Measurements from ENCODE around the gene ZNF613. TPM values are rescaled to one million over a fixed set of nuclear protein-coding genes. Genes with fewer than 3 reads are reported as not detected.
"Not testable (repeated sequence)": the region's sequence is repeated elsewhere in the genome, so short reads cannot be mapped to it uniquely, and the experiment has no call there.

The ZNF613 gene
- total RNA-seq, 2 donors from 2014 or later, result 2.0 to 2.2 TPM

DNA sequence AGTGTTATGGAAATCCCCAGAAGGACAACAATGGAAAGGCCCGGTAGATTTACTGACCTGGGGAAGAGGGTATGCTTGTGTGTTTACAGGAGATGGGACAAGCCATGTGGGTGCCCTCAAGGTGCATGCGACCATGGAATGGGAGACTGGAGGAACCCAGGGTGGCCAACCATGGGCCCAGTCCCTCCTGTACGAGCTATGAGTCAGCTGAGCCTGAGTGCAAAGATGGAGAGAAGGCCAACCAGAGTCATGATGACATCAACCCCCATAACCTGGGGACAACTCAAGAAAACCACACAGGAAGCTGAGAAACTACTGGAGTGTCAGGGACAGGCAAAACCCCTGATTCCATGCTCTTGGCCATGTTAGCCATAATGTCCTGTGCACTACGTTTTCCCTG lies 51.6 kb downstream of the ZNF613 start:
- Histone ChIP-seq H3K4me1 (ENCODE audit: control insufficient read depth in 1 of 2, low read depth in 2 of 2) (no peaks in the 10 kb centered on the region), H3K9me3 (peaks cover 89% of the 10 kb centered on the region), H3K36me3 (peaks cover 58% of the 10 kb centered on the region), H3K27me3 (replicated peaks; ENCODE audit: insufficient read depth) (no peaks in the 10 kb centered on the region), H3K4me3 (no peak overlapping the region), H3K27ac (no peak overlapping the region)
- ATAC-seq (ENCODE audit: insufficient number of reproducible peaks, low FRiP score, low read depth) (no peak), DNase-seq (ENCODE audit: low spot score) (no peak)
- no peak for TF ChIP-seq CTCF (IDR thresholded peaks at IDR 0.05)

GRCh38 chr19:51980116-51980736 lies 53.0 kb downstream of the ZNF613 start:
- DNase-seq (ENCODE audit: low spot score) (no peak), ATAC-seq (ENCODE audit: insufficient number of reproducible peaks, low FRiP score, low read depth) (no peak)
- H3K9me3 ChIP-seq, result peaks cover 84% of the 10 kb centered on the region
- H3K4me3 ChIP-seq, result no peak overlapping the region
- H3K36me3 ChIP-seq, result peaks cover 45% of the 10 kb centered on the region
- H3K27me3 ChIP-seq (replicated peaks; ENCODE audit: insufficient read depth), result no peaks in the 10 kb centered on the region
- H3K4me1 ChIP-seq (ENCODE audit: control insufficient read depth in 1 of 2, low read depth in 2 of 2), result peaks cover 0 to 2% of the 10 kb centered on the region in 2 donors
- no peak for TF ChIP-seq CTCF (IDR thresholded peaks at IDR 0.05)
- H3K27ac ChIP-seq, result no peak overlapping the region

GRCh38 chr19:51980926-51981325 lies 53.7 kb downstream of the ZNF613 start:
- H3K36me3 ChIP-seq, result peaks cover 43% of the 10 kb centered on the region
- DNase-seq (ENCODE audit: low spot score); H3K27me3 ChIP-seq (replicated peaks; ENCODE audit: insufficient read depth); H3K4me3 ChIP-seq; H3K4me1 ChIP-seq (ENCODE audit: control insufficient read depth in 1 of 2, low read depth in 2 of 2); ATAC-seq (ENCODE audit: insufficient number of reproducible peaks, low FRiP score, low read depth); H3K27ac ChIP-seq: not testable (repeated sequence)
- peaks cover 77% of the 10 kb centered on the region for H3K9me3 ChIP-seq

DNA sequence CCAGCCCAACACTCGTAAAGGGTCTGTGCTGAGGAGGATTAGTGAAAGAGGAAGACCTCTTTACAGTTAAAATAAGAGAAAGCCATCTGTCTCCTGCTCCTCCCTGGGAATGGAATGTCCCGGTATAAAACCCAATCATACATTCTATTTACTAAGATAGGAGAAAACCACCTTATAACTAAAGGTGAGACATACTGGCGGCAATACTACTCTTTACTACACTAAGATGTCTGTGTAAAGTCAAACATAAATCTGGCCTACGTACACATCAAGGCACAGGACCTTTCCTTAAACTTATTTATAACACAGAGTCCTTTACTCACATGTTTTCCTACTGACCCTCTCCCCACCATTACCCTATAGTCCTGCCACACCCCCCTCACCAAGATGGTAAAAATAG lies 56.1 kb downstream of the ZNF613 start:
- Histone ChIP-seq H3K27ac (no peak overlapping the region), H3K4me1 (ENCODE audit: control insufficient read depth in 1 of 2, low read depth in 2 of 2) (peaks cover 5 to 9% of the 10 kb centered on the region in 2 donors), H3K4me3 (no peak overlapping the region), H3K36me3 (peaks cover 26% of the 10 kb centered on the region), H3K27me3 (replicated peaks; ENCODE audit: insufficient read depth) (no peaks in the 10 kb centered on the region), H3K9me3 (peaks cover 58% of the 10 kb centered on the region)
- TF ChIP-seq CTCF (IDR thresholded peaks at IDR 0.05), result no peak
- no peak for ATAC-seq (ENCODE audit: insufficient number of reproducible peaks, low FRiP score, low read depth)
- DNase-seq (ENCODE audit: low spot score), result no peak

DNA sequence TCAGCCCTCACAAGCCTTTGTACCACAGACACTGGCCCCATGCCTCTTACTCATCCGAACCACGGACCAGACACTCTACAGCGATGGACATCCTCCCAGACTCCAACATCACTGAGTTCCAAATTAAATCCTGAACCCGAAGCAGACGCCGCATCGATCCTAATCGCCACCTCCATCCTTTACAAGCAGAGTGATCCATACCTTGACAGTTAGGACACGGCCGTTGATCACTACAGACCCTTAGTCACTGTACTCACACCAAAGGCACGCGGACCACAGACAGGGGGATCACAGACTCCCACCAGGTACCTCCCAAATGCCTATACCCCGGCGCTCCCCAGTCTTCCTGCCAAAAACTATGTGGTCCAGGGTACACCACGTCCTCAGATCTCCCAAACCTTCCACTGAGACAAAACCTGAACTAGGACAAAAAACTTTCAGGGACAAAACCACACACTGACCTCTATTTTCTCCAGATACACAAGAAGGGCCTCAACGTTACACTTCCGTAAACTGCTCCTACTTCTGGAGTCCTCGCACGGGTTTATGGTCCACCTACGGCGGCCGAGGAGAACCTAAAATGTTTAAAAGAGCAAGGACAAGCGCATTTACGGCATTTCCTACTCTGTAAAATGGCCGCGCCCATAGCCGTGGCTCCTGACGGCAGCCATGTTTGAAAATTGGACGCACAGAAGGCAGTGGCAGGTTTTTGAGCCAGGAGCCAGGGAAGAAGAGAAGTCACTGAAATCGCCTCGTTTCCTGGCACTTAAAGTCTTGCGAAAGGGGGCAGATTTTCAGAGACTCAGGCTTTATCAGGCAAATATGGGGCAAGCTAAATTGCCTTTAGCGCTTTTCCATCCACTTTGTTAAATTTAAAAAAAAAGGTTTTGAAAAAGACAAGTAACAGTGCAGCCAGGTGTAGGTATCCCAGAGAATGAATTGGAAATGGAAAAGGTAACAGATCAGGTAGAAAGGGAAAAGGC lies 59.3 kb downstream of the ZNF613 start, which contains the start of gene ZNF350:
TSS of gene ZNF350 (minus strand) at position 532 of the 983 bp plus-strand sequence. CDS start 12,480 bp downstream, outside the sequence.
- TF ChIP-seq CTCF (IDR thresholded peaks at IDR 0.05), result no peak

More for the DNA sequence above, 59.3 kb downstream of the ZNF613 start, which contains the start of gene ZNF350:
- DNase-seq (ENCODE audit: low spot score) (peak; percentile 85), ATAC-seq (ENCODE audit: insufficient number of reproducible peaks, low FRiP score, low read depth) (peak; percentile 85)
- Histone ChIP-seq H3K9me3 (peaks cover 48% of the 10 kb centered on the region), H3K27ac (peak within 1 kb of the TSS; percentile 33 to 65), H3K27me3 (replicated peaks; ENCODE audit: insufficient read depth) (no peaks in the 10 kb centered on the region), H3K4me1 (ENCODE audit: control insufficient read depth in 1 of 2, low read depth in 2 of 2) (peaks cover 5 to 9% of the 10 kb centered on the region in 2 donors), H3K36me3 (peaks cover 6% of the 10 kb centered on the region), H3K4me3 (peak within 1 kb of the TSS; percentile 91)

Measured in thoracic aorta (tissue), 2 donors.